ENCODE results near the gene ZNF516. TPM values are rescaled to one million over a fixed set of nuclear protein-coding genes. Genes with fewer than 3 reads are reported as not detected.
A peak's percentile ranks its signal among the peaks of the same experiment; 100 is the strongest.

The ZNF516 gene
- total RNA-seq, 1 experiment from 2014 or later = 6.3 TPM

GRCh38 chr18:76455003-76455676 lies 39.9 kb downstream of the ZNF516 start:
- no peak for DNase-seq (ENCODE audit: low read depth)

- DNase-seq (ENCODE audit: low read depth) = no peak
These were observed 40.6 kb downstream of the ZNF516 start for GRCh38 chr18:76454418-76454817.

- no peak for DNase-seq (ENCODE audit: low read depth)
These were observed 41.1 kb downstream of the ZNF516 start for GRCh38 chr18:76453932-76454331.

GRCh38 chr18:76453057-76453561 lies 41.9 kb downstream of the ZNF516 start:
- no peak for DNase-seq (ENCODE audit: low read depth)

- DNase-seq (ENCODE audit: low read depth) = peak; percentile 38
These were observed 42.7 kb downstream of the ZNF516 start for GRCh38 chr18:76452357-76452756.

GRCh38 chr18:76451396-76452331 lies 43.4 kb downstream of the ZNF516 start:
- no peak for DNase-seq (ENCODE audit: low read depth)

- peak; percentile 73 for DNase-seq (ENCODE audit: low read depth)
These were observed 44.3 kb downstream of the ZNF516 start for GRCh38 chr18:76450452-76451395.

- no peak for DNase-seq (ENCODE audit: low read depth)
These were observed 46.0 kb downstream of the ZNF516 start for GRCh38 chr18:76449111-76449453.

- no peak for DNase-seq (ENCODE audit: low read depth)
These were observed 46.6 kb downstream of the ZNF516 start for GRCh38 chr18:76448256-76449110.

- no peak for DNase-seq (ENCODE audit: low read depth)
These were observed 47.7 kb downstream of the ZNF516 start for GRCh38 chr18:76447258-76447890.

- DNase-seq (ENCODE audit: low read depth) = no peak
These were observed 48.5 kb downstream of the ZNF516 start for GRCh38 chr18:76446321-76447257.

- no peak for DNase-seq (ENCODE audit: low read depth)
These were observed 49.3 kb downstream of the ZNF516 start for GRCh38 chr18:76445741-76446232.

GRCh38 chr18:76445275-76445674 lies 49.8 kb downstream of the ZNF516 start:
- DNase-seq (ENCODE audit: low read depth) = peak; percentile 63

GRCh38 chr18:76444446-76445105 lies 50.5 kb downstream of the ZNF516 start:
- DNase-seq (ENCODE audit: low read depth) = no peak

GRCh38 chr18:76443519-76444445 lies 51.3 kb downstream of the ZNF516 start:
- no peak for DNase-seq (ENCODE audit: low read depth)

GRCh38 chr18:76442413-76443171 lies 52.5 kb downstream of the ZNF516 start:
- DNase-seq (ENCODE audit: low read depth) = no peak
